ENCODE data around the gene MAP1LC3C. TPM values are rescaled to one million over a fixed set of nuclear protein-coding genes. Genes with fewer than 3 reads are reported as not detected.

Gene MAP1LC3C
- polyA plus RNA-seq, 1 donor from 2014 or later = 0.50 TPM

- Histone ChIP-seq H3K79me2 (replicated peaks; ENCODE audit: insufficient read depth, low read length) (no peaks in the 10 kb centered on the region), H3K27ac (ENCODE audit: low read length) (no peak overlapping the region), H3K27me3 (ENCODE audit: insufficient read depth, low read depth, low read length) (no peaks in the 10 kb centered on the region), H3K36me3 (ENCODE audit: insufficient read depth, low read length) (no peaks in the 10 kb centered on the region), H3K9me2 (ENCODE audit: insufficient read depth, low read length) (no peaks in the 10 kb centered on the region), H4K20me1 (ENCODE audit: insufficient read depth) (no peaks in the 10 kb centered on the region), H3K4me2 (ENCODE audit: low read length) (no peak overlapping the region), H3K9me3 (ENCODE audit: low read length) (no peaks in the 10 kb centered on the region), H3K4me3 (ENCODE audit: low read length) (no peak overlapping the region), H3K9ac (ENCODE audit: low read length) (no peak overlapping the region), H3F3A (ENCODE audit: insufficient read depth, low read length, poor library complexity, severe bottlenecking) (no peaks in the 10 kb centered on the region), H2AFZ (ENCODE audit: low read depth, low read length) (no peak overlapping the region)
- no peak for TF ChIP-seq MXI1 (conservative IDR thresholded peaks at IDR 0.05; ENCODE audit: poor library complexity, severe bottlenecking)
- TF ChIP-seq CTCF (IDR thresholded peaks at IDR 0.05; ENCODE audit: poor library complexity, severe bottlenecking) = no peak
- TF ChIP-seq TAF1 (IDR thresholded peaks at IDR 0.05; ENCODE audit: low read depth) = no peak
- TF ChIP-seq RAD21 (conservative IDR thresholded peaks at IDR 0.05) = no peak
- TF ChIP-seq REST (IDR thresholded peaks at IDR 0.05; ENCODE audit: borderline replicate concordance) = no peak
- TF ChIP-seq EP300 (conservative IDR thresholded peaks at IDR 0.05; ENCODE audit: poor library complexity, severe bottlenecking) = no peak
- TF ChIP-seq POLR2AphosphoS5 (IDR thresholded peaks at IDR 0.05) = no peak
- no peak for TF ChIP-seq SMC3 (conservative IDR thresholded peaks at IDR 0.05; ENCODE audit: poor library complexity)
- TF ChIP-seq EZH2 (IDR thresholded peaks at IDR 0.05; ENCODE audit: borderline replicate concordance, insufficient read depth, low read length, poor library complexity, severe bottlenecking) = no peak
Measured at GRCh38 chr1:241947354-241947753, 51.5 kb downstream of the MAP1LC3C start.

Other genes starting within 250 kb of the MAP1LC3C start
- gene EXO1, start 150.9 kb downstream of the MAP1LC3C start, polyA plus RNA-seq = 0.32 and 0.92 TPM in 2 replicates
- gene BECN2, start 41.3 kb downstream of the MAP1LC3C start, polyA plus RNA-seq = not detected in 2 replicates

Measured in neural cell (in vitro differentiated cells).